ENCODE measurements around the gene GPATCH1. TPM values are rescaled to one million over a fixed set of nuclear protein-coding genes. Genes with fewer than 3 reads are reported as not detected.
"Not testable (repeated sequence)": the region's sequence is repeated elsewhere in the genome, so short reads cannot be mapped to it uniquely, and the experiment has no call there.

Gene GPATCH1
- total and polyA plus RNA-seq, 9 of the 15 experiments (the other 6 are each of a cell fraction or from before 2014, with no cell fraction given): 3.7 to 9.7 (median 7.7) TPM

DNA sequence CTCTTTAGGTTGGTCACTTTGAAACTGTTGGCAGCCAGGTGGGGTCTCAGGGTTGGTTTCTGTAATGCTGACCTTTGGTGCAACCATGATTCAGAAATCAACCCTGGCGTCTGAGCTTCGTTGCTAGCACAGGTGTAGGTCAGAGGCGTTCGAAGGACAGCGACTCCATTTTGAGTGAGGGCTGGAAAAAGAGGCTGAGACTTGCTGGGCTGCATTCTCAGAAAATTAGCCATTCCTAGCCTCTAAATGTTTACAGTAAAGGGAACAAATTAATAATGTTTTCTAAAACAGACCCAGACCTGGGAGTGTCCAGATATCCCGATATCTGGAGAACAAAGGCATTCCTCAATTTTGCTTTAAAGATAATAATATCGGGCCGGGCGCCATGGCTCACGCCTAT lies 45.5 kb upstream of the GPATCH1 start (continued):
- TF ChIP-seq FOSL1 (tag; conservative IDR thresholded peaks at IDR 0.05): no peak
- no peak for TF ChIP-seq ZNF75A (CRISPR knock-in tag; IDR thresholded peaks at IDR 0.05)
- TF ChIP-seq, protein P1, sequence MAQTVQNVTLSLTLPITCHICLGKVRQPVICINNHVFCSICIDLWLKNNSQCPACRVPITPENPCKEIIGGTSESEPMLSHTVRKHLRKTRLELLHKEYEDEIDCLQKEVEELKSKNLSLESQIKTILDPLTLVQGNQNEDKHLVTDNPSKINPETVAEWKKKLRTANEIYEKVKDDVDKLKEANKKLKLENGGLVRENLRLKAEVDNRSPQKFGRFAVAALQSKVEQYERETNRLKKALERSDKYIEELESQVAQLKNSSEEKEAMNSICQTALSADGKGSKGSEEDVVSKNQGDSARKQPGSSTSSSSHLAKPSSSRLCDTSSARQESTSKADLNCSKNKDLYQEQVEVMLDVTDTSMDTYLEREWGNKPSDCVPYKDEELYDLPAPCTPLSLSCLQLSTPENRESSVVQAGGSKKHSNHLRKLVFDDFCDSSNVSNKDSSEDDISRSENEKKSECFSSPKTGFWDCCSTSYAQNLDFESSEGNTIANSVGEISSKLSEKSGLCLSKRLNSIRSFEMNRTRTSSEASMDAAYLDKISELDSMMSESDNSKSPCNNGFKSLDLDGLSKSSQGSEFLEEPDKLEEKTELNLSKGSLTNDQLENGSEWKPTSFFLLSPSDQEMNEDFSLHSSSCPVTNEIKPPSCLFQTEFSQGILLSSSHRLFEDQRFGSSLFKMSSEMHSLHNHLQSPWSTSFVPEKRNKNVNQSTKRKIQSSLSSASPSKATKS (CRISPR knock-in tag; IDR thresholded peaks at IDR 0.05): no peak
- no peak for TF ChIP-seq KAT7 (CRISPR knock-in tag; IDR thresholded peaks at IDR 0.05; ENCODE audit: borderline replicate concordance)
- no peak for TF ChIP-seq FIP1L1 (IDR thresholded peaks at IDR 0.05; ENCODE audit: low read depth, low read length, poor library complexity, severe bottlenecking)
- TF ChIP-seq SRF (CRISPR knock-in tag; IDR thresholded peaks at IDR 0.05): no peak

DNA sequence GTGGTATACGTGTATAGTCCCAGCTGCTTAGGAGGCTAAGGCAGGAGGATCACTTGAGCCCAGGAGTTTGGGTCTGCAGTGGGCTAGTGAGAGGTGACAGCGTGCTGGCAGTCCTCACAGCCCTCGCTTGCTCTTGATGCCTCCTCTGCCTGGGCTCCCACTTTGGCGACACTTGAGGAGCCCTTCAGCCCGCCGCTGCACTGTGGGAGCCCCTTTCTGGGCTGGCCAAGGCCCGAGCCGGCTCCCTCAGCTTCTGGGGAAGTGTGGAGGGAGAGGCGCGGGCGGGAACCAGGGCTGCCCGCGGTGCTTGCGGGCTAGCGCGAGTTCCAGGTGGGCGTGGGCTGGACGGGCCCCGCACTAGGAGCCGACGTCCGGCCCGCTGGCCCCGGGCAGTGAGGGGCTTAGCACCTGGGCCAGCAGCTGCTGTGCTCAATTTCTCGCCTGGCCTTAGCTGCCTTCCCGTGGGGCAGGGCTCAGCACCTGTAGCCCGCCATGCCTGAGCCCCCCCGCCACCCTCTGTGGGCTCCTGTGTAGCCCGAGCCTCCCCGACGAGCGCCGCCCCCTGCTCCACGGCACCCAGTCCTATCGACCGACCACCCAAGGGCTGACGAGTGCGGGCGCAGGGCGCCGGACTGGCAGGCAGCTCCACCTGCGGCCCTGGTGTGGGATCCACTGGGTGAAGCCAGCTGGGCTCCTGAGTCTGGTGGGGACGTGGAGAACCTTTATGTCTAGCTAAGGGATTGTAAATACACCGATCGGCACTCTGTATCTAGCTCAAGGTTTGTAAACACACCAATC lies 44.4 kb upstream of the GPATCH1 start:
- CTCF ChIA-PET (ENCODE audit: low intra/inter-chr PET ratio); intact Hi-C loops (cut with micrococcal nuclease); H3K9me1 ChIP-seq (ENCODE audit: control insufficient read depth, insufficient read depth, low read length); H3K4me3 ChIP-seq; H3K27me3 ChIP-seq (ENCODE audit: control insufficient read depth in 2 of 2, insufficient read depth in 2 of 2, low read length in 2 of 2); DNase-seq (ENCODE audit: extremely low read depth in 1 of 4, low spot score in 3 of 4); H2AFZ ChIP-seq (ENCODE audit: low read depth, low read length); H3K4me1 ChIP-seq (replicated peaks in 1 of 2; ENCODE audit: control insufficient read depth in 2 of 2, insufficient read depth in 2 of 2, low read length in 2 of 2); in situ Hi-C loops (cut with MboI); H4K20me1 ChIP-seq (replicated peaks; ENCODE audit: control insufficient read depth, insufficient read depth, low read length); H3K9ac ChIP-seq (ENCODE audit: insufficient read depth in 1 of 2, low read depth in 2 of 2, low read length in 2 of 2); FAIRE-seq; BruUV-seq (replicated peaks); H3K9me3 ChIP-seq (replicated peaks; ENCODE audit: control insufficient read depth, insufficient read depth, low read depth, low read length); ATAC-seq; H3K79me2 ChIP-seq (ENCODE audit: control insufficient read depth, insufficient read depth, low read length); H3K36me3 ChIP-seq (ENCODE audit: control insufficient read depth, insufficient read depth, low read length); H3K4me2 ChIP-seq (ENCODE audit: insufficient read depth, low read length); H3K27ac ChIP-seq (ENCODE audit: extremely low read depth, low read depth, low read length): not testable (repeated sequence)
- POLR2A ChIA-PET: interaction anchor here (0.9 kb wide), 1 partner anchor 12 kb away, joined by 3 read pairs; no protein-coding TSS in a partner anchor
- 81% methylated on average over 30 of the region's 45 CpGs for WGBS (ENCODE audit: insufficient coverage, low coverage, missing lambda C conversion rate)
- TF ChIP-seq, protein P2, sequence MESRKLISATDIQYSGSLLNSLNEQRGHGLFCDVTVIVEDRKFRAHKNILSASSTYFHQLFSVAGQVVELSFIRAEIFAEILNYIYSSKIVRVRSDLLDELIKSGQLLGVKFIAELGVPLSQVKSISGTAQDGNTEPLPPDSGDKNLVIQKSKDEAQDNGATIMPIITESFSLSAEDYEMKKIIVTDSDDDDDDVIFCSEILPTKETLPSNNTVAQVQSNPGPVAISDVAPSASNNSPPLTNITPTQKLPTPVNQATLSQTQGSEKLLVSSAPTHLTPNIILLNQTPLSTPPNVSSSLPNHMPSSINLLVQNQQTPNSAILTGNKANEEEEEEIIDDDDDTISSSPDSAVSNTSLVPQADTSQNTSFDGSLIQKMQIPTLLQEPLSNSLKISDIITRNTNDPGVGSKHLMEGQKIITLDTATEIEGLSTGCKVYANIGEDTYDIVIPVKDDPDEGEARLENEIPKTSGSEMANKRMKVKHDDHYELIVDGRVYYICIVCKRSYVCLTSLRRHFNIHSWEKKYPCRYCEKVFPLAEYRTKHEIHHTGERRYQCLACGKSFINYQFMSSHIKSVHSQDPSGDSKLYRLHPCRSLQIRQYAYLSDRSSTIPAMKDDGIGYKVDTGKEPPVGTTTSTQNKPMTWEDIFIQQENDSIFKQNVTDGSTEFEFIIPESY (CRISPR knock-in tag; IDR thresholded peaks at IDR 0.05): 0 out of 2 replicates have a peak, but pooled peaks have one; percentile 18

Measured in K562 (cell line).